ENCODE results near the gene MRPL23.

The MRPL23 gene

GRCh38 chr11:1990872-1991578 is 43.9 kb downstream of the MRPL23 start:
- no peak for TF ChIP-seq ZNF274 (IDR thresholded peaks at IDR 0.05; ENCODE audit: low read depth, low read length)

GRCh38 chr11:1992111-1992510 is 45.0 kb downstream of the MRPL23 start:
- Histone ChIP-seq H3K4me3 (ENCODE audit: insufficient read length, low read depth) (no peak overlapping the region), H3K9me3 (ENCODE audit: insufficient read depth, low read length) (no peaks in the 10 kb centered on the region), H3K4me1 (ENCODE audit: insufficient read depth, insufficient read length) (no peaks in the 10 kb centered on the region), H3K27me3 (ENCODE audit: insufficient read depth, insufficient read length) (no peaks in the 10 kb centered on the region), H3K9ac (ENCODE audit: insufficient read length, low read depth) (no peak overlapping the region), H3K36me3 (ENCODE audit: insufficient read depth, insufficient read length, low read length) (no peaks in the 10 kb centered on the region)
- no peak for TF ChIP-seq ZNF274 (IDR thresholded peaks at IDR 0.05; ENCODE audit: low read depth, low read length)
- no peak for DNase-seq (ENCODE audit: low read depth, low spot score)

More at GRCh38 chr11:1990872-1991578, 43.9 kb downstream of the MRPL23 start:
- Histone ChIP-seq H3K27me3 (ENCODE audit: insufficient read depth, insufficient read length) (no peaks in the 10 kb centered on the region), H3K4me3 (ENCODE audit: insufficient read length, low read depth) (no peak overlapping the region), H3K36me3 (ENCODE audit: insufficient read depth, insufficient read length, low read length) (no peaks in the 10 kb centered on the region), H3K4me1 (ENCODE audit: insufficient read depth, insufficient read length) (no peaks in the 10 kb centered on the region), H3K9ac (ENCODE audit: insufficient read length, low read depth) (no peak overlapping the region), H3K9me3 (ENCODE audit: insufficient read depth, low read length) (no peaks in the 10 kb centered on the region)
- no peak for DNase-seq (ENCODE audit: low read depth, low spot score)

GRCh38 chr11:1994121-1994520 is 47.0 kb downstream of the MRPL23 start:
- Histone ChIP-seq H3K9ac (ENCODE audit: insufficient read length, low read depth) (no peak overlapping the region), H3K4me1 (ENCODE audit: insufficient read depth, insufficient read length) (no peaks in the 10 kb centered on the region), H3K9me3 (ENCODE audit: insufficient read depth, low read length) (no peaks in the 10 kb centered on the region), H3K27me3 (ENCODE audit: insufficient read depth, insufficient read length) (no peaks in the 10 kb centered on the region), H3K36me3 (ENCODE audit: insufficient read depth, insufficient read length, low read length) (no peaks in the 10 kb centered on the region), H3K4me3 (ENCODE audit: insufficient read length, low read depth) (no peak overlapping the region)
- no peak for TF ChIP-seq ZNF274 (IDR thresholded peaks at IDR 0.05; ENCODE audit: low read depth, low read length)
- TF ChIP-seq YY1 (IDR thresholded peaks at IDR 0.05; ENCODE audit: insufficient read depth, insufficient read length), result no peak
- no peak for TF ChIP-seq SUZ12 (IDR thresholded peaks at IDR 0.05; ENCODE audit: extremely low read depth, insufficient read depth, insufficient read length)
- no peak for DNase-seq (ENCODE audit: low read depth, low spot score)

GRCh38 chr11:1997755-1998154 is 50.6 kb downstream of the MRPL23 start, which contains the start of gene H19:
Gene H19 (minus strand): TSS chr11:1997842.
- Histone ChIP-seq H3K9ac (ENCODE audit: insufficient read length, low read depth) (no peak within 1 kb of the TSS), H3K27me3 (ENCODE audit: insufficient read depth, insufficient read length) (no peaks in the 10 kb centered on the region), H3K36me3 (ENCODE audit: insufficient read depth, insufficient read length, low read length) (no peaks in the 10 kb centered on the region), H3K4me1 (ENCODE audit: insufficient read depth, insufficient read length) (no peaks in the 10 kb centered on the region), H3K4me3 (ENCODE audit: insufficient read length, low read depth) (no peak within 1 kb of the TSS), H3K9me3 (ENCODE audit: insufficient read depth, low read length) (no peaks in the 10 kb centered on the region)
- DNase-seq (ENCODE audit: low read depth, low spot score), result no peak
- no peak for TF ChIP-seq YY1 (IDR thresholded peaks at IDR 0.05; ENCODE audit: insufficient read depth, insufficient read length)
- no peak for TF ChIP-seq SUZ12 (IDR thresholded peaks at IDR 0.05; ENCODE audit: extremely low read depth, insufficient read depth, insufficient read length)
- no peak for TF ChIP-seq ZNF274 (IDR thresholded peaks at IDR 0.05; ENCODE audit: low read depth, low read length)

GRCh38 chr11:1998290-1998689 is 51.2 kb downstream of the MRPL23 start:
- Histone ChIP-seq H3K9ac (ENCODE audit: insufficient read length, low read depth) (no peak overlapping the region), H3K27me3 (ENCODE audit: insufficient read depth, insufficient read length) (no peaks in the 10 kb centered on the region), H3K9me3 (ENCODE audit: insufficient read depth, low read length) (no peaks in the 10 kb centered on the region), H3K4me1 (ENCODE audit: insufficient read depth, insufficient read length) (no peaks in the 10 kb centered on the region), H3K4me3 (ENCODE audit: insufficient read length, low read depth) (no peak overlapping the region), H3K36me3 (ENCODE audit: insufficient read depth, insufficient read length, low read length) (no peaks in the 10 kb centered on the region)
- no peak for DNase-seq (ENCODE audit: low read depth, low spot score)
- TF ChIP-seq YY1 (IDR thresholded peaks at IDR 0.05; ENCODE audit: insufficient read depth, insufficient read length) (no peak), SUZ12 (IDR thresholded peaks at IDR 0.05; ENCODE audit: extremely low read depth, insufficient read depth, insufficient read length) (no peak), ZNF274 (IDR thresholded peaks at IDR 0.05; ENCODE audit: low read depth, low read length) (no peak)

GRCh38 chr11:1998861-1999260 is 51.7 kb downstream of the MRPL23 start:
- TF ChIP-seq ZNF274 (IDR thresholded peaks at IDR 0.05; ENCODE audit: low read depth, low read length) (no peak), YY1 (IDR thresholded peaks at IDR 0.05; ENCODE audit: insufficient read depth, insufficient read length) (no peak), SUZ12 (IDR thresholded peaks at IDR 0.05; ENCODE audit: extremely low read depth, insufficient read depth, insufficient read length) (no peak)
- DNase-seq (ENCODE audit: low read depth, low spot score), result no peak
- Histone ChIP-seq H3K36me3 (ENCODE audit: insufficient read depth, insufficient read length, low read length) (no peaks in the 10 kb centered on the region), H3K4me1 (ENCODE audit: insufficient read depth, insufficient read length) (no peaks in the 10 kb centered on the region), H3K4me3 (ENCODE audit: insufficient read length, low read depth) (no peak overlapping the region), H3K27me3 (ENCODE audit: insufficient read depth, insufficient read length) (no peaks in the 10 kb centered on the region), H3K9ac (ENCODE audit: insufficient read length, low read depth) (no peak overlapping the region), H3K9me3 (ENCODE audit: insufficient read depth, low read length) (no peaks in the 10 kb centered on the region)

- Histone ChIP-seq H3K9me3 (ENCODE audit: insufficient read depth, low read length) (no peaks in the 10 kb centered on the region), H3K4me3 (ENCODE audit: insufficient read length, low read depth) (no peak overlapping the region), H3K9ac (ENCODE audit: insufficient read length, low read depth) (no peak overlapping the region), H3K27me3 (ENCODE audit: insufficient read depth, insufficient read length) (no peaks in the 10 kb centered on the region), H3K36me3 (ENCODE audit: insufficient read depth, insufficient read length, low read length) (no peaks in the 10 kb centered on the region), H3K4me1 (ENCODE audit: insufficient read depth, insufficient read length) (no peaks in the 10 kb centered on the region)
- DNase-seq (ENCODE audit: low read depth, low spot score), result no peak
- TF ChIP-seq YY1 (IDR thresholded peaks at IDR 0.05; ENCODE audit: insufficient read depth, insufficient read length), result no peak
- TF ChIP-seq ZNF274 (IDR thresholded peaks at IDR 0.05; ENCODE audit: low read depth, low read length), result no peak
- no peak for TF ChIP-seq SUZ12 (IDR thresholded peaks at IDR 0.05; ENCODE audit: extremely low read depth, insufficient read depth, insufficient read length)
Observed at GRCh38 chr11:2002042-2002776, 55.1 kb downstream of the MRPL23 start.
